K562 (cell line): Measurements from ENCODE around the gene BEST2. TPM values are rescaled to one million over a fixed set of nuclear protein-coding genes. Genes with fewer than 3 reads are reported as not detected.

Source experiments
- CHD1 ChIP-seq: fragments of 200-600 bp; sonication (generic); IDR thresholded peaks from one replicate; pipeline ENCODE4 v1.6.1; 2012; ENCODE audit warnings: mild to moderate bottlenecking, moderate library complexity, low read length, inconsistent platforms
- DDX20 ChIP-seq: fragments of 450-650 bp; IDR thresholded peaks from 2 replicates; pipeline ENCODE4 v1.6.1; 2016; ENCODE audit warnings: missing genetic modification characterization, low read depth, mild to moderate bottlenecking, missing compliant biosample characterization, moderate library complexity
- ELF1 ChIP-seq: fragments of 200-800 bp; sonication (Bioruptor generic); IDR thresholded peaks from 2 replicates; pipeline ENCODE4 v1.6.1; 2016; ENCODE audit warnings: missing genetic modification characterization, missing compliant biosample characterization
- EWSR1 ChIP-seq: fragments of 450-650 bp; IDR thresholded peaks from 2 replicates; pipeline ENCODE4 v1.6.1; 2018; ENCODE audit warnings: borderline replicate concordance, mild to moderate bottlenecking, low read depth, moderate library complexity; ENCODE audit not compliant: partially characterized antibody
- FOSL1 ChIP-seq: fragments of 200-800 bp; sonication (Bioruptor generic); conservative IDR thresholded peaks from 2 replicates; pipeline ENCODE4 v1.6.1; 2016; ENCODE audit warnings: missing genetic modification characterization, missing compliant biosample characterization
- GTF2E2 ChIP-seq: fragments of 200-800 bp; sonication (Bioruptor generic); IDR thresholded peaks from 2 replicates; pipeline ENCODE4 v1.6.1; 2016; ENCODE audit warnings: missing genetic modification characterization, missing compliant biosample characterization
- LEF1 ChIP-seq: fragments of 450-650 bp; IDR thresholded peaks from 2 replicates; pipeline ENCODE4 v1.6.1; 2016; ENCODE audit warnings: mild to moderate bottlenecking
- MTA3 ChIP-seq: fragments of 450-650 bp; formaldehyde crosslinking; IDR thresholded peaks from 2 replicates; pipeline ENCODE4 v1.6.1; 2017; ENCODE audit warnings: mild to moderate bottlenecking, borderline replicate concordance
- PKNOX1 ChIP-seq: fragments of 450-650 bp; IDR thresholded peaks from 2 replicates; pipeline ENCODE4 v1.6.1; 2016
- RBM22 ChIP-seq: fragments of 200-400 bp; formaldehyde crosslinking; IDR thresholded peaks from 2 replicates; pipeline ENCODE4 v1.6.1; 2018; ENCODE audit warnings: low read length, low read depth; ENCODE audit not compliant: poor library complexity, severe bottlenecking
- RBM25 ChIP-seq: fragments of 200-400 bp; formaldehyde crosslinking; IDR thresholded peaks from 2 replicates; pipeline ENCODE4 v1.6.1; 2018; ENCODE audit warnings: low read length, low read depth, moderate library complexity; ENCODE audit not compliant: severe bottlenecking
- SIN3B ChIP-seq: fragments of 450-650 bp; IDR thresholded peaks from 2 replicates; pipeline ENCODE4 v1.6.1; 2017; ENCODE audit warnings: low read depth, mild to moderate bottlenecking, moderate library complexity
- TAF7 ChIP-seq: fragments of 450-650 bp; IDR thresholded peaks from 2 replicates; pipeline ENCODE4 v1.6.1; 2016; ENCODE audit warnings: missing genetic modification characterization, missing compliant biosample characterization
- TCFL5 ChIP-seq: fragments of 250-450 bp; sonication (Bioruptor Pico); conservative IDR thresholded peaks from 2 replicates; pipeline ENCODE4 v1.6.1; 2021; ENCODE audit warnings: mild to moderate bottlenecking, moderate library complexity, matching md5 sums
- YY1 ChIP-seq, 3 experiments: IDR thresholded peaks; 2 replicates each; pipeline ENCODE4 v1.6.1; 2011; ENCODE audit warnings: low read length in 2 of 3, mild to moderate bottlenecking in 2 of 3, moderate library complexity in 2 of 3, borderline replicate concordance in 1 of 3, control low read depth in 1 of 3, low read depth in 1 of 3; ENCODE audit not compliant: insufficient read depth in 3 of 3, insufficient replicate concordance in 2 of 3, control insufficient read depth in 1 of 3, insufficient read length in 1 of 3; ENCODE audit errors: extremely low read depth in 1 of 3
- ZNF644 ChIP-seq: fragments of 200-800 bp; sonication (Bioruptor generic); IDR thresholded peaks from 2 replicates; pipeline ENCODE4 v1.6.1; 2016; ENCODE audit warnings: low read depth, missing genetic modification characterization, missing compliant biosample characterization
- polyA plus RNA-seq, 8 experiments: library from polyadenylated mRNA; depleted of rRNA in 4 of 8; stranded (reverse) in 5 of 8; unstranded in 3 of 8; fragments of >200 nt; fragmentation: Nextera tagmentation in 2 of 8; fragmentation: Illumina TruSeq in 1 of 8; extraction: Ambion mirVana in 2 of 8; extraction: Trizol in 1 of 8; gene quantifications; 2 replicates each; pipeline versions ENCODE4 v1.2.1 to v1.2.3, GENCODE V29; 2011 to 2014; ENCODE audit warnings: inconsistent platforms in 1 of 8, missing spikeins in 1 of 8
- total RNA-seq, 7 experiments: library from RNA; depleted of rRNA in 6 of 7; stranded (reverse); fragments of >200 nt in 6 of 7; fragmentation: Illumina TruSeq in 2 of 7; extraction: Trizol in 2 of 7; gene quantifications; 2 replicates each; pipeline versions ENCODE4 v1.2.1 to v1.2.3, GENCODE V29; 2011 to 2021; ENCODE audit warnings: low replicate concordance in 1 of 7
- TF ChIP-seq, protein P1 (sequence below): fragments of 200-800 bp; sonication (Bioruptor generic); IDR thresholded peaks from 2 replicates; pipeline ENCODE4 v1.6.1; 2016; ENCODE audit warnings: missing genetic modification characterization, missing compliant biosample characterization
- TF ChIP-seq, protein P2 (sequence below): fragments of 200-800 bp; sonication (Bioruptor generic); IDR thresholded peaks from 2 replicates; pipeline ENCODE4 v1.6.1; 2017; ENCODE audit warnings: missing genetic modification characterization, missing compliant biosample characterization

BEST2 gene
- total and polyA plus RNA-seq, 9 of the 15 experiments (the other 6 are each of a cell fraction or from before 2014, with no cell fraction given) = not detected

GRCh38 chr19:12721656-12722565, 29.7 kb upstream of the BEST2 start (continued):
- TF ChIP-seq YY1 (IDR thresholded peaks at IDR 0.05; ENCODE audit: borderline replicate concordance in 1 of 3, control insufficient read depth in 1 of 3, extremely low read depth in 1 of 3, insufficient read depth in 3 of 3, insufficient read length in 1 of 3, insufficient replicate concordance in 2 of 3, low read depth in 1 of 3, low read length in 2 of 3) = peak in 1 of 3 experiments; percentile 13
- no peak for TF ChIP-seq DDX20 (tag)
- TF ChIP-seq RBM25 = no peak
- TF ChIP-seq LEF1 = no peak
- TF ChIP-seq TCFL5 (CRISPR knock-in tag) = no peak
- TF ChIP-seq, protein P1, sequence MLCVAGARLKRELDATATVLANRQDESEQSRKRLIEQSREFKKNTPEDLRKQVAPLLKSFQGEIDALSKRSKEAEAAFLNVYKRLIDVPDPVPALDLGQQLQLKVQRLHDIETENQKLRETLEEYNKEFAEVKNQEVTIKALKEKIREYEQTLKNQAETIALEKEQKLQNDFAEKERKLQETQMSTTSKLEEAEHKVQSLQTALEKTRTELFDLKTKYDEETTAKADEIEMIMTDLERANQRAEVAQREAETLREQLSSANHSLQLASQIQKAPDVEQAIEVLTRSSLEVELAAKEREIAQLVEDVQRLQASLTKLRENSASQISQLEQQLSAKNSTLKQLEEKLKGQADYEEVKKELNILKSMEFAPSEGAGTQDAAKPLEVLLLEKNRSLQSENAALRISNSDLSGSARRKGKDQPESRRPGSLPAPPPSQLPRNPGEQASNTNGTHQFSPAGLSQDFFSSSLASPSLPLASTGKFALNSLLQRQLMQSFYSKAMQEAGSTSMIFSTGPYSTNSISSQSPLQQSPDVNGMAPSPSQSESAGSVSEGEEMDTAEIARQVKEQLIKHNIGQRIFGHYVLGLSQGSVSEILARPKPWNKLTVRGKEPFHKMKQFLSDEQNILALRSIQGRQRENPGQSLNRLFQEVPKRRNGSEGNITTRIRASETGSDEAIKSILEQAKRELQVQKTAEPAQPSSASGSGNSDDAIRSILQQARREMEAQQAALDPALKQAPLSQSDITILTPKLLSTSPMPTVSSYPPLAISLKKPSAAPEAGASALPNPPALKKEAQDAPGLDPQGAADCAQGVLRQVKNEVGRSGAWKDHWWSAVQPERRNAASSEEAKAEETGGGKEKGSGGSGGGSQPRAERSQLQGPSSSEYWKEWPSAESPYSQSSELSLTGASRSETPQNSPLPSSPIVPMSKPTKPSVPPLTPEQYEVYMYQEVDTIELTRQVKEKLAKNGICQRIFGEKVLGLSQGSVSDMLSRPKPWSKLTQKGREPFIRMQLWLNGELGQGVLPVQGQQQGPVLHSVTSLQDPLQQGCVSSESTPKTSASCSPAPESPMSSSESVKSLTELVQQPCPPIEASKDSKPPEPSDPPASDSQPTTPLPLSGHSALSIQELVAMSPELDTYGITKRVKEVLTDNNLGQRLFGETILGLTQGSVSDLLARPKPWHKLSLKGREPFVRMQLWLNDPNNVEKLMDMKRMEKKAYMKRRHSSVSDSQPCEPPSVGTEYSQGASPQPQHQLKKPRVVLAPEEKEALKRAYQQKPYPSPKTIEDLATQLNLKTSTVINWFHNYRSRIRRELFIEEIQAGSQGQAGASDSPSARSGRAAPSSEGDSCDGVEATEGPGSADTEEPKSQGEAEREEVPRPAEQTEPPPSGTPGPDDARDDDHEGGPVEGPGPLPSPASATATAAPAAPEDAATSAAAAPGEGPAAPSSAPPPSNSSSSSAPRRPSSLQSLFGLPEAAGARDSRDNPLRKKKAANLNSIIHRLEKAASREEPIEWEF = no peak
- no peak; the same call in 1 of the 2 replicates for TF ChIP-seq GTF2E2 (tag)
- TF ChIP-seq ZNF644 (tag) = no peak
- TF ChIP-seq EWSR1 = no peak
- TF ChIP-seq MTA3 = no peak
- TF ChIP-seq, protein P2, sequence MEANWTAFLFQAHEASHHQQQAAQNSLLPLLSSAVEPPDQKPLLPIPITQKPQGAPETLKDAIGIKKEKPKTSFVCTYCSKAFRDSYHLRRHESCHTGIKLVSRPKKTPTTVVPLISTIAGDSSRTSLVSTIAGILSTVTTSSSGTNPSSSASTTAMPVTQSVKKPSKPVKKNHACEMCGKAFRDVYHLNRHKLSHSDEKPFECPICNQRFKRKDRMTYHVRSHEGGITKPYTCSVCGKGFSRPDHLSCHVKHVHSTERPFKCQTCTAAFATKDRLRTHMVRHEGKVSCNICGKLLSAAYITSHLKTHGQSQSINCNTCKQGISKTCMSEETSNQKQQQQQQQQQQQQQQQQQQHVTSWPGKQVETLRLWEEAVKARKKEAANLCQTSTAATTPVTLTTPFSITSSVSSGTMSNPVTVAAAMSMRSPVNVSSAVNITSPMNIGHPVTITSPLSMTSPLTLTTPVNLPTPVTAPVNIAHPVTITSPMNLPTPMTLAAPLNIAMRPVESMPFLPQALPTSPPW = peak; percentile 61
- TF ChIP-seq PKNOX1 = no peak
- TF ChIP-seq CHD1 = peak; percentile 66
- no peak for TF ChIP-seq RBM22
- no peak for TF ChIP-seq SIN3B
- TF ChIP-seq FOSL1 (tag) = 0 out of 2 replicates have a peak, but pooled peaks have one; percentile 28
- 0 out of 2 replicates have a peak, but pooled peaks have one; percentile 29 for TF ChIP-seq TAF7 (tag)
- no peak for TF ChIP-seq ELF1 (tag)
